GM21447 (cell line): ENCODE measurements around the gene ARFIP1.

Source experiments
- ATAC-seq: cut with Tn5 transposase; IDR thresholded peaks from one replicate; pipeline ENCODE4 v1.9.1; 2021; ENCODE audit not compliant: unreplicated experiment

Gene ARFIP1

GRCh38 chr4:152937336-152938236, 157.8 kb downstream of the ARFIP1 start:
- ATAC-seq = no peak

DNA sequence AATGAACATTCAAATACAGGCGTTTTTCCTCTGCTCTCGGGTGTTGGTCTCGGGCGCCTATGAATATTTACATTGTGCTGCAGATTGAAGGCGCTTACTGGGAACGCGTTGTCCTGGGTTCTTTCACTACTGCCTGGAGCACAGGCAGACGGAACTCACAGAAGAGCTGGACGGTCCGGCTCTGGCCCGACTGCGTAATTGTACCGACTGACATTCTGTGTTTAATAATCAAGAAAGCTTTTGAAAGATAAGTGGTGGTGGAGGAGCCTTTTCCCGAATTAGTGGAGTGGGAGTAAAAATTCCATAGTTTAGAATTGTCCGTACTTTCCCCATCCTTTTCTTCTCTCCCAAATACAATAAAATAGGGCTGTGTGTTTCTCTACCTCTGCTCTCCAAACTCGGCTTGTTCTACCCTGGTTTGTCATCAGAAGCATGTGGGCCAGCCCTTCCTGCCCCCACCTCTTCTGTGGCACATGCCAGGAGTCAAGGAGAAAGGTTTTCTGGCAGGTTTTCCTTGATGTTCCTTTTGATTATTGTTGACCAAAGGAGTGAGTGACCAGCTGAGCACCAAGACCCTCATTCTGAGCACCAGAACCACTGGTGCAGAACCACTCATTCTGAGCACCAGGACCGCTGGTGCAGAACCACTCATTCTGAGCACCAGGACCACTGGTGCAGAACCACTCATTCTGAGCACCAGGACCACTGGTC, 158.6 kb downstream of the ARFIP1 start:
- no peak for ATAC-seq

- ATAC-seq = no peak
These were observed 159.9 kb downstream of the ARFIP1 start for GRCh38 chr4:152939621-152940020.

- ATAC-seq = no peak
These were observed 160.7 kb downstream of the ARFIP1 start for GRCh38 chr4:152940461-152940860.

- no peak for ATAC-seq
These were observed 161.7 kb downstream of the ARFIP1 start for GRCh38 chr4:152941411-152941810.

GRCh38 chr4:152942346-152942745, 162.6 kb downstream of the ARFIP1 start:
- ATAC-seq = no peak

DNA sequence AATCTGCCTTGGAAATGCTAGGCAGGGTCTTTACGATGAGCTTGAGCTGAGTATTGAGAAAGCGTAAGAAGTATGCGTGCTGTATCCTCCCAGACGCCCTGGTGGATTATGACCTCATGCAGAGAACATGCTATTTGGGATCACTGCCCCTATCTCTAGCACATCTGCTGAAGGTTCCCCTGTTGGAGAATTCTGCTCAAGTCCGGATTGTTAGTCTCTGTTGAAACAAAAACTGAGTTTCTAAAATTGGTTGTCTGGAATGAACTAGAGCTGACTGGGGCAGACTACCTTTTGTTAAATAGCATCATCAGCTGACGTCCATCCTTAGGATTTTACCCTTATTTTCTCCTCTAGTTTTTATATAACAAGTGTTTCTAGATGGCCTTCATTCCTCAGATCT, 163.9 kb downstream of the ARFIP1 start:
- ATAC-seq = no peak

DNA sequence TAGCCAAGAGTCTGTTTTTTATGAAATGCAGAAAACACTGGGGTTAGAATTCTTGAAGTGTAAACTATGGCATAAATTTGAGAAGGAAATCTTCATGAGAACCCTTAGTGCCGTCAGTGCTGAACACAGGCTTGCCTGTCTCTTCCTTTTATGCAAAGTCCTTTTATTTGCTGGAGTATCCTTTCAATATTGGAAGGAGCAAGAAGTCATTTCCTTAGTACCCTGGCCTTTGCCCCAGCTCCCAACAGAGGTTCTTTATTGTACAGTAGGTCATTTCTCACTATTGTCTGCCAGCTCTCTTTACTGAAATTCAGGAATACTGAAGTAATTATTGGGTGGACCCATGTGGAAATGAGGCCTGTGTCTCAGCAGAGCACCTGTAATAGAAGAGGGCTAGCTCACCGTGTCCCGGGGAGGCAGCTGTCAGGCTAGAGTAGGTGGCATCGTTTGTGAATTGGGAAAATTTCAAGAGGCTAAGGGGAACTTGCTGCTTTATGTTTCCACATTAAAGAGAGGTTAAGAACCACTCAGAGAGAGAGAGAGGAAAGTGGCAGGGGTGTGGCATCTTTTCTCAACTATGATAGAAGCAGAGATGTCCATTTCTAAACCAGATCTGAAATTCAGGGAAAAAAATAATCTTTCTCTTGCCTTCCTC, 165.0 kb downstream of the ARFIP1 start:
- no peak for ATAC-seq

DNA sequence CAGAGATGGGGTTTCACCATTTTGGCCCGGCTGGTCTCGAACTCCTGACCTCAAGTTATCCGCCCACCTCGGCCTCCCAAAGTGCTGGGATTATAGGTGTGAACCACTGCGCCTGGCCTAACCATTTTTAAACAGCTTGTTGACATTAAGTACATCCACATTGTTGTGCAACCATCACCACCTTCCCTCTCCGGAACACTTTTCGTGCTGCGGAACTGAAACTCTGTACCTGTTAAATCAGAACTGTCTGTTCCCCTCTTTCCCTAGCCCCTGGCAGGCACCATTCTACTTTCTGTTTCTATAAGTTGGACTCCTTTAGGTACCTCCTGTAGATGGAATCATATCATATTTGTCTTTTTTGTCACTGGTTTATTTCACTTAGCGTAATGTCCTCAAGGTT, 165.9 kb downstream of the ARFIP1 start:
- ATAC-seq = no peak

DNA sequence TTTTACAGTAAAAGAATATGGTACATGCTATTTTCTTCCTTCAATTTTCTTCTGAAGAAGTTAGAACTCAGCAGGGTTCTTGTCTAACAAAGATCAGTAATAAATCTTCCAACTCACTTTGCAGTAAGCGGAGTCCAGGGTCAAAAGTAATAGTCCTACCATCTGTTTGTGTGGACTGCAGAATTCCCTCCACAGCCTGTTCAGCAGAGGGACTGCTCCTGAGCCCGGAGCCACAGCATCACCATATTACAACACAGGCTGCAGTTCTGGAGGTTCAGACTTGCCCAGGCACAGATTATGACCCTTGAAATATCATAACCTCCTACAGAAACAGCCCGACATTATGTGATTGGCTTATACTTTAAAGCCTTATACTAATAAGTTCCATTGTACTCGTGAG, 166.7 kb downstream of the ARFIP1 start:
- no peak for ATAC-seq

- no peak for ATAC-seq
These were observed 167.6 kb downstream of the ARFIP1 start for GRCh38 chr4:152947311-152947710.

DNA sequence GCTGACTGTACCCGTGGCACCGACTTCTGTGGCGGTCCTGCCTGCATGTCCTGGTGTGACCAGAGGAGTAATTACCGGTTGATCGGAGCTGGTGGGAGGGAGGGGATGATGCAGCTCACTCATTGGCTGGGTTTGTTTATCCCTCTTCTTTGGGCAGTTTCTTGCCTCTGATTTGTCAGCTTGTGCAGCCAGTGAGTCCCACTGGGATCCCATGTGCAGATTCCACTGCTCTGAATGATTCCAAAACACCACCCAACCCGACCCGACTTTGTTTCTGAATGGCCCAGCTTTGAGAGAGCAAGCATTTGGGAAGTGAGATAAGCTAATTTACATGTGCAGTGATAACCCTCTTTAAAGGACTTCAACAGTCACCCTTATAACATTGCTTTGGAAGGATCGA, 170.2 kb downstream of the ARFIP1 start:
- ATAC-seq = no peak

GRCh38 chr4:152950402-152951274, 170.9 kb downstream of the ARFIP1 start:
- no peak for ATAC-seq

GRCh38 chr4:152951348-152951747, 171.6 kb downstream of the ARFIP1 start:
- ATAC-seq = no peak

DNA sequence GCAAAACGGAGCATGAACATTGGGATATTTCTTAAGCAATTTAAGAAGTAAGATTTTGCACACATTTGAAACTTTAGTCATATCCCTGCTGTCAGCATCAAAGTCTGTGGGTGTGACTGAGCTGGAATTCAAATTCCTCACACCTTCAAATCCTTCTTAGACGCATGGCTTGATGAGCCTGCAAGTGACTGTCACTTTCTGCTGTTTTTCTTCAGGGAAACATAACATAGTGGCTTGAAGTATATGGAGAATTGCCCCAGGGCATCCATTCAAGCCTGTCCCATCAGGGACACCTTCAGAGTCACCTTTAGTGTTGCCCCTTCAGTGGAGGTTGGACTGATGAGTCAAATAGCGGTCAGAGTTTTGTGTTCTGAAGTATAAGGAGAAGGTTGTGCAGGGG, 173.8 kb downstream of the ARFIP1 start:
- ATAC-seq = no peak

DNA sequence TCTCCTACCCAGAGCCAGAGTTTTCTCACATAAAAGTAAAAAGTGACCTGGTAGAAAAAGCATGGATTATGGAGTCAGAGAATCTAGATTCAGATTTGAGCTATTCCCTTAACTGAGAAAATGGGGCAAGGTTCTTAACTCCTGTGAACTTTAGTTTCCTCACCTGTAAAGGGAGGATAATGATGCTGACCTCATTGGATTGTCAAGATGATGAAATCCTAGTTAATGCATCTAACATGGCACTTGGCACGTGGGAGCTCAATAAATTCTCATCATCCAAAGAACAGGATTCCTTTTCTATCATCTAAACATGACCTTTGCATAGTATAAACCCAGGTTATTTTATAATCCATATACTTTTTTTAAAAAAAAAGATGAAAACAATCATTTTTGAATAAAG, 175.0 kb downstream of the ARFIP1 start:
- no peak for ATAC-seq

DNA sequence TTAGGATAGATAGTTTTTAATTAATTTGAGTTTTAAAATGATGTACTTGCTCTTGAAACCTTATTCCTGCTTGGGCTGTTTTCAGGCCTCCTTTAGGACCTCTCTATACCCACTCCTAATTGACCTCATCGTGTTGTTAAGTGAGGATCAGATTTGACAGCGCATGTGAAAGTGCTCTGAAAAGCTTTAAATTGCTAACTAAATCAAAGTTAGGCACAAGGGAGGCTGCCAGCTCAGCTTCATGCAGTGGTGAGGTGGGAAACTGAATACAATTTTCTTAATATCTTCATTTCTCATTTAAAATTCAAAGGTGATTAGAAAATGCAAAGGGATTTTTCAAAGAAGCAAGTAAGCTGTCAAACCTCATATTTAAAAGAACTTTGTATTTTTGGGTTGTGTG, 176.4 kb downstream of the ARFIP1 start:
- ATAC-seq = no peak

DNA sequence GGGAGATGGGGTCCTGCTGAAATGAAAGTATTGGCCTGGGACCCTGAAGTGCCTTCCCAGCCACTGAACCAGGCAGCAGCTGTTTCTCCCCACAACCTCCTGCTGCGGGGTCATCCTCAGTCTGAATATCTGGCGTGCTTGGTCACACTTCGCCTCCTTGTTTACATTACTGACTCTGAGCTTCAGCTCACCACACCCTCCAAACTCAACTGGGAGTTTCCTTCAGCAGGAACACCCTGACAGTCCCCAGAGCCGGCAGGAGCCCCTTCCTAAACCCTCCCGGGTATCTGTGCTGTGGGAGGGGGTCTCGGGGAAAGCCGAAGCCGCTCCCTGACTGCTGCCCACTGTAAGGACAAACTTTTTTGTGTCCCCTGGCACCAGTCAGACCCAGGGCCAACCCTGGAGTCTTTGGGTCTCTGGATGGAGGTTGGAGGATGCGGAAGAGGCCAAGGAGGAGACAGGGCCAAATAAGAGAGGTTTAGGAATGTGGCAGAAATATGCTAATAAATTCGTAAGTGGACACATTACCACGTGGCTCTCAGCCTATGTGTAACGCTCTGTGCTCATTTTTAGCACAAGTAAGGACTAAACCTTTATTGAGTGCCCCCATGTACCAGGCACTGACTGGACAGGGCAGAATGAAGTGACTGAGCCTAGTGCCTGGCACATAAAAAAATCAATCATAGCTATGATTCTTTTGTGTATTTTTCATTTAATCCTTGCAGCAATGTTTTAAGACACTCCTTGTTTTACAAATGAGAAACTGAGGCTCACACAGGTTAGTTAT, 177.1 kb downstream of the ARFIP1 start:
- ATAC-seq = no peak

DNA sequence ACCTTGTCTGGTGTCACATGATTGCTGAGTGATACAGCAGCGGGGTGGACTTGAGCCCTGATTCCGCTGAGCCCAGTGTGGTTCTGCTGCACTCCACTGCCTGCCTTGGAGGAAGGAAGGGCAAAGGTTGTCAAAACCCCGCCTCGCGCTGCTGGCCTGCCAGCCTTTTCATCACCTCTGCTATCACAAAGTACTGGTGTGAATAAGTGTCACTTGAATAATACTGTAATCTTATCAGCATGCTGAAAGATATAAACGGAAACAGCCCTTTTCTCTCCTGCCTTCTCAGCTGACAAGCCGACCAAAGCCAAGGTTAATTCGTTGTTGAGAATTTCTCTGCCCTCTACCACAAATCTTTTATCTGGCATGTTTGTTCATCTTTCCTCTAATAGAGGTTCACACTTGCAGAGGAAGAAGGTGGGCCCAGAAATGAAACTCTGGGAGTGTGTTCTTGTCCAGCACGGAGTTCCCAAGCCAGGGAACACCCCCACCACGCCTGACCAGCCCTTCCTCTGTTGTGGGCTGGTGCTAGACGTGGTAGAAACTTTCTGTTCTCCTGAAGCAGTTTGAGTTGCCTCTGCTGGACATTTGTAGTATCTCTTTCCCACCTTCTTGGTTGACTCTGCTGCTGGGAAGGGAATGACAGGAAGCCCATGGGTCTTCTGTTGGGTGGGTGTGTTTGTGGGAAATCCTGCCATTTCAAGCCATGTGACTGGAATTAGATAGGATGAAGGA, 177.8 kb downstream of the ARFIP1 start:
- no peak for ATAC-seq
